HepG2 (cell line): ENCODE data around the gene PIP5KL1. TPM values are rescaled to one million over a fixed set of nuclear protein-coding genes. Genes with fewer than 3 reads are reported as not detected.

Source experiments
- ATAC-seq: fragments of 200-7000 bp; cut with Tn5 transposase; 3 replicates; pipeline ENCODE4 v1.9.1; 2020; ENCODE audit warnings: mild to moderate bottlenecking, moderate library complexity
- BruUV-seq: library from RNA; stranded (reverse); fragments of 400-500 nt; replicated peaks from 2 replicates; lab custom pipeline; 2021; lab: Mats Ljungman, UMichigan
- CTCF ChIA-PET: fragments of 300-600 bp; formaldehyde crosslinking; extraction: SDS; loops from one replicate; lab custom pipeline; 2021; ENCODE audit warnings: low total read pairs, inconsistent platforms, low intra/inter-chr PET ratio; lab: Yijun Ruan, JAX
- POLR2A ChIA-PET: fragments of 350-600 bp; sonication (Branson Sonifier 250); formaldehyde crosslinking; loops from one replicate; lab custom pipeline; 2020; ENCODE audit warnings: antibody characterized with exemption, inconsistent platforms; lab: Yijun Ruan, JAX
- DNase-seq: peaks from one replicate; pipeline ENCODE4 v3.0.0-alpha.2; 2015; ENCODE audit warnings: low spot score
- FAIRE-seq: peaks from 3 replicates; lab custom pipeline; 2011; peaks lifted over from hg19 to GRCh38; lab: Jason Lieb, UNC
- H2AFZ ChIP-seq: one replicate; pipeline ENCODE4 v1.6.1; 2011; ENCODE audit warnings: low read length, inconsistent platforms
- H3K27ac ChIP-seq: fragments of 300-600 bp; 3 replicates; pipeline ENCODE4 v1.8.0; 2011; ENCODE audit warnings: mixed run types, mild to moderate bottlenecking, mixed read lengths, low read length, inconsistent platforms; ENCODE audit not compliant: insufficient read depth; ENCODE audit errors: extremely low read length
- H3K27me3 ChIP-seq, 2 experiments: fragments of 200-600 bp in 1 of 2; 2 replicates in 1 of 2; 3 replicates in 1 of 2; pipeline versions ENCODE4 v1.6.0 to v1.8.0; 2011; ENCODE audit warnings: low read length in 2 of 2, mild to moderate bottlenecking in 2 of 2, moderate library complexity in 2 of 2, inconsistent platforms in 1 of 2; ENCODE audit not compliant: insufficient read depth in 2 of 2, control insufficient read depth in 1 of 2
- H3K36me3 ChIP-seq, 2 experiments: fragments of 200-600 bp in 1 of 2; replicated peaks in 1 of 2; 2 replicates in 1 of 2; 3 replicates in 1 of 2; pipeline versions ENCODE4 v1.5.1 to v1.8.0; 2011; ENCODE audit warnings: low read length in 2 of 2, inconsistent platforms in 1 of 2; ENCODE audit not compliant: insufficient read depth in 2 of 2, control insufficient read depth in 1 of 2
- H3K4me1 ChIP-seq: 2 replicates; pipeline ENCODE4 v1.5.1; 2012; ENCODE audit warnings: low read length, inconsistent platforms; ENCODE audit not compliant: insufficient read depth
- H3K4me2 ChIP-seq: 2 replicates; pipeline ENCODE4 v1.6.0; 2011; ENCODE audit warnings: low read depth, low read length, inconsistent platforms
- H3K4me3 ChIP-seq, 3 experiments: fragments of 200-600 bp in 1 of 3; sonication (generic), shearing (Covaris generic) in 1 of 3; replicated peaks in 1 of 3; 2 replicates each; pipeline ENCODE4 v1.5.1; 2011 to 2016; ENCODE audit warnings: low read length in 3 of 3, inconsistent platforms in 2 of 3, low read depth in 2 of 3, mild to moderate bottlenecking in 2 of 3, control low read depth in 1 of 3, mixed read lengths in 1 of 3; ENCODE audit not compliant: insufficient read depth in 1 of 3
- H3K79me2 ChIP-seq: one replicate; pipeline ENCODE4 v1.6.1; 2011; ENCODE audit warnings: low read length, inconsistent platforms; ENCODE audit not compliant: insufficient read depth
- H3K9ac ChIP-seq: 2 replicates; pipeline ENCODE4 v1.6.0; 2011; ENCODE audit warnings: mild to moderate bottlenecking, low read depth, low read length, inconsistent platforms; ENCODE audit not compliant: insufficient read depth
- H3K9me3 ChIP-seq: 2 replicates; pipeline ENCODE4 v1.5.1; 2012; ENCODE audit warnings: mild to moderate bottlenecking, low read length
- H4K20me1 ChIP-seq: 2 replicates; pipeline ENCODE4 v1.6.0; 2011; ENCODE audit warnings: inconsistent platforms, mild to moderate bottlenecking, low read length, moderate library complexity; ENCODE audit not compliant: insufficient read depth
- ATF7 ChIP-seq, 2 experiments: fragments of 450-650 bp in 1 of 2; sonication (generic) in 1 of 2; formaldehyde crosslinking in 1 of 2; IDR thresholded peaks; 2 replicates each; pipeline versions ENCODE4 v1.4.0 to v1.6.1; 2016 to 2020; ENCODE audit warnings: antibody characterized with exemption in 1 of 2, mild to moderate bottlenecking in 1 of 2, missing genetic modification reagents in 1 of 2
- CREB1 ChIP-seq, 2 experiments: fragments of 450-650 bp in 1 of 2; IDR thresholded peaks; 2 replicates each; pipeline ENCODE4 v1.6.1; 2016 to 2017; ENCODE audit warnings: control low read depth in 1 of 2, mild to moderate bottlenecking in 1 of 2, missing compliant biosample characterization in 1 of 2, missing genetic modification characterization in 1 of 2
- KLF13 ChIP-seq: sonication (generic); formaldehyde crosslinking; IDR thresholded peaks from 2 replicates; pipeline ENCODE4 v1.4.0; 2020; ENCODE audit warnings: mild to moderate bottlenecking, missing genetic modification reagents
- MAFK ChIP-seq, 2 experiments: IDR thresholded peaks in 1 of 2; conservative IDR thresholded peaks in 1 of 2; 2 replicates each; pipeline ENCODE4 v1.6.1; 2011; ENCODE audit warnings: improper control_type of control experiment in 2 of 2, low read length in 2 of 2
- MED13 ChIP-seq: sonication (generic); formaldehyde crosslinking; IDR thresholded peaks from 2 replicates; pipeline ENCODE4 v1.5.0; 2020; ENCODE audit warnings: missing genetic modification reagents
- NFYB ChIP-seq: sonication (generic); formaldehyde crosslinking; IDR thresholded peaks from 2 replicates; pipeline ENCODE4 v1.4.0; 2020; ENCODE audit warnings: missing genetic modification reagents
- NFYC ChIP-seq: IDR thresholded peaks from 2 replicates; pipeline ENCODE4 v1.6.1; 2016; ENCODE audit warnings: missing genetic modification reagents, missing compliant biosample characterization
- ZNF383 ChIP-seq: sonication (generic); formaldehyde crosslinking; IDR thresholded peaks from 2 replicates; pipeline ENCODE4 v1.4.0; 2020; ENCODE audit warnings: missing genetic modification reagents, mild to moderate bottlenecking, borderline replicate concordance
- ZNF619 ChIP-seq: sonication (generic); formaldehyde crosslinking; IDR thresholded peaks from 2 replicates; pipeline ENCODE4 v1.4.0; 2020; ENCODE audit warnings: mild to moderate bottlenecking, missing genetic modification reagents
- WGBS: methylation state at CpG from one replicate; pipeline ENCODE4 v1.1.6; 2017; ENCODE audit warnings: low lambda C conversion rate; 5-methylcytosine and 5-hydroxymethylcytosine counted together
- in situ Hi-C: cut with HindIII; loops from 2 replicates; pipeline ENCODE4 v1.10.0; 2017; ENCODE audit warnings: low pct_unique_long_range_greater_than_20kb; ENCODE audit not compliant: extremely low pct_ligation_motif_present
- intact Hi-C: fragments of 100-400 bp; cut with micrococcal nuclease; formaldehyde crosslinking; loops from one replicate; pipeline ENCODE4 v1.10.0; 2022; ENCODE audit not compliant: unreplicated experiment
- polyA plus RNA-seq, 8 experiments: library from polyadenylated mRNA; depleted of rRNA in 3 of 8; stranded (reverse) in 7 of 8; unstranded in 1 of 8; fragments of >200 nt; fragmentation: Illumina TruSeq in 4 of 8; extraction: Trizol in 4 of 8; gene quantifications; 2 replicates each; pipeline versions ENCODE4 v1.2.1 to v1.2.3, GENCODE V29; 2011 to 2016; ENCODE audit warnings: low read depth in 4 of 8, missing spikeins in 1 of 8, mixed read lengths in 1 of 8; ENCODE audit not compliant: insufficient read depth in 1 of 8
- total RNA-seq, 5 experiments: library from RNA; depleted of rRNA; stranded (reverse); fragments of >200 nt; fragmentation: Illumina TruSeq; extraction: Trizol; gene quantifications; 2 replicates each; pipeline ENCODE4 v1.2.3, GENCODE V29; 2016; ENCODE audit warnings: low read depth in 1 of 5

PIP5KL1 gene
- total and polyA plus RNA-seq, 2 of the 13 experiments (the other 11 are each of a cell fraction or from before 2014, with no cell fraction given) = 0.20 to 0.49 TPM

DNA sequence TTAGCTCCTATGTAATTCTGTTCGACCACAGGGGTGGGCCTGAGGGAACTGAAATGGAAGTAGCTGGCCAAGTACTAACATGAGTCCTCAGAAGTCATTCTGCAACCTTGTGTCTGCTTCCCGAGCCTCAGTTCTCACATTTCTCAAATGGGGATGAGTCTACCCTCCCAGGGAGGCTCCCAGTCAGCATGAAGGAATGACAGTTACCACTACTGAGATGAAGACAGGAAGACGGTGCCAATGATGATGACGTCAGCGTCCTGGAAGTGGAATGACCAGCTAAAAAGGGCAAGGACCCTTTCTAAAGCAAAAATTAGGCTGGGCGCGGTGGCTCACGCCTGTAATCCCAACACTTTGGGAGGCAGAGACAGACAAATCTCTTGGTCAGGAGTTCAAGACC lies 6.8 kb downstream of the PIP5KL1 start:
- no peaks in the 10 kb centered on the region for H4K20me1 ChIP-seq
- FAIRE-seq (no peak), ATAC-seq (no peak), DNase-seq (no peak)
- H3K4me2 ChIP-seq = no peak overlapping the region
- no peaks in the 10 kb centered on the region for H3K9me3 ChIP-seq
- ChIA-PET CTCF (no interaction called here), POLR2A (no interaction called here)
- H3K4me3 ChIP-seq = no peak overlapping the region
- BruUV-seq = no TSS peak
- H3K4me1 ChIP-seq = peaks cover 36% of the 10 kb centered on the region
- H3K79me2 ChIP-seq = no peaks in the 10 kb centered on the region
- no peak overlapping the region for H2AFZ ChIP-seq
- 66% methylated on average over 8 of the region's 8 CpGs for WGBS
- H3K9ac ChIP-seq = no peak overlapping the region
- no peak overlapping the region for H3K27ac ChIP-seq
- intact Hi-C loops = no loop called here
- TF ChIP-seq KLF13 (CRISPR knock-in tag) = no peak
- TF ChIP-seq MED13 = no peak
- 0 out of 4 replicates have a peak, but pooled peaks of 1 of the 2 experiments have one; percentile 12 for TF ChIP-seq MAFK (conservative IDR thresholded peaks at IDR 0.05 in 1 of 2, IDR thresholded peaks at IDR 0.05 in 1 of 2; ENCODE audit: low read length in 2 of 2)
- peak; percentile 82 for TF ChIP-seq CREB1 (IDR thresholded peaks at IDR 0.05)
- TF ChIP-seq CREB1 (CRISPR knock-in tag; IDR thresholded peaks at IDR 0.05) = no peak
- no peak for TF ChIP-seq ZNF619 (CRISPR knock-in tag)
- TF ChIP-seq ATF7 (IDR thresholded peaks at IDR 0.05) = peak; percentile 78
- TF ChIP-seq ATF7 (CRISPR knock-in tag; IDR thresholded peaks at IDR 0.05) = no peak
- in situ Hi-C loops = loop anchor here (10.0 kb wide), 1 partner anchor 419 kb away; no protein-coding TSS in a partner anchor
- H3K36me3 ChIP-seq = no peaks in the 10 kb centered on the region
- H3K27me3 ChIP-seq = peaks cover 0 to 31% of the 10 kb centered on the region in 2 experiments; a peak in 4 of 5 replicates

DNA sequence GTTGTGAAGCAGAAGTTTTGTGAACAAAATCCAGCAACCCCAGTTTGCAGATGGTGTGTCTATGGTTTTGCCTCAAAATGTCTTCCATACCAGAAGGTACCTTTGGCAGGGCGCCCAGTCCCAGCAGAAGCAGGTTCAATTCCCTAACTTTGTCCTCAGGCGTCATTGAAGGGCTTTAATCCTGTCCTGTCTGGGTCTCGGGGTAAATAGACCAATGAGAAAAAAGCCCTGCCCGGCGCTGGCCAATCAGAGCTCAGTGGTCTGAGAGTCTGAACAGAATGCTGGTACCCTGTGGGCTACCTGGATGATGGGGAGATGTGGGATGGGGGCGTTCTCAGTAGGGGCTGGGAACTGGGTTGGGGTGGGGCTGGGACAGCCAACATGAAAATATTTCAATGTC lies 7.5 kb downstream of the PIP5KL1 start:
- Histone ChIP-seq H3K4me2 (no peak overlapping the region), H3K4me1 (peaks cover 36% of the 10 kb centered on the region)
- TF ChIP-seq NFYC (peak; percentile 70), NFYB (CRISPR knock-in tag) (peak; percentile 83), ZNF383 (no peak)
- TF ChIP-seq, all 625 proteins: peak for 2
- ATAC-seq (no peak), FAIRE-seq (no peak), DNase-seq (no peak)
- no peaks in the 10 kb centered on the region for H3K36me3 ChIP-seq
- 20% methylated on average over 6 of the region's 6 CpGs for WGBS
- no peak overlapping the region for H3K4me3 ChIP-seq
- H3K27me3 ChIP-seq = peaks cover 0 to 24% of the 10 kb centered on the region in 2 experiments; a peak in 2 of 5 replicates
- in situ Hi-C loops (loop anchor here (10.0 kb wide), 1 partner anchor 418 kb away; no protein-coding TSS in a partner anchor), intact Hi-C loops (no loop called here)
- no peak overlapping the region for H3K27ac ChIP-seq
- no peaks in the 10 kb centered on the region for H3K9me3 ChIP-seq
- H2AFZ ChIP-seq = no peak overlapping the region
- BruUV-seq = no TSS peak
- ChIA-PET POLR2A (no interaction called here), CTCF (no interaction called here)
- H3K79me2 ChIP-seq = no peaks in the 10 kb centered on the region
- H3K9ac ChIP-seq = no peak overlapping the region
- H4K20me1 ChIP-seq = no peaks in the 10 kb centered on the region
